ENCODE measurements around the gene RAB12. TPM values are rescaled to one million over a fixed set of nuclear protein-coding genes. Genes with fewer than 3 reads are reported as not detected.

RAB12 gene
- total RNA-seq, 1 donor from 2014 or later, result 42.1 TPM

- H3K4me3 ChIP-seq (ENCODE audit: low read depth, low read length), result no peak overlapping the region
- no peak for DNase-seq (ENCODE audit: low read depth)
- no peak for TF ChIP-seq CTCF (conservative IDR thresholded peaks at IDR 0.05; ENCODE audit: low read depth, low read length)
Measured at GRCh38 chr18:8686611-8687010, 77.4 kb downstream of the RAB12 start.

DNA sequence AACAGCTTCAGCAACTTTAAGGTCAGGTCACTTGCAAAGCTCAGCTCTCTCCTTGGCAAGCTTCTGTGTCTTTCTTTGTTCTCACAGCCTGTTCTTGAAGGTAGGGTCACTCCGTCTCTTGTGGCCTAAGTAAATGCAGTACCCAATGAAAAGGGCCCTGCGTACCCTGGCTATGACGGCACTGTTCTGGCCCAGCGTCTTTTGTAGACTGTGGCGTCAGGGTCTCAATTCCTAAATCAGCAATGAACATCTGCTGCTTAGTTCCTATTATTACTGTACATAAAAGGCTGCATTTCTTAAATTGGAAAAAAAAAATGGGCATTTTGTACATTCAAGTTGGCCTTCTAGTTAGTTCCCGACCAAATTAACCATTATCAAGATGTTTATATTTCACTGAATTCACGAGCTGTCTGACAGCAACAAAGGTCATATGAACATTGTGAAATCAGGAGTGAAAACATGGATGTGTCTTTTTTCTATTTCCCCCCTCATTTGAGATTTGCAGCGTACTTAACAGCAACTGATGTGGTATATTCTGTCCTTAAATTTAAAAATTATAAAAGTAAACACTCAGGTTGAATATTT, 79.1 kb downstream of the RAB12 start:
- H3K4me3 ChIP-seq (ENCODE audit: low read depth, low read length), result no peak overlapping the region
- no peak for DNase-seq (ENCODE audit: low read depth)
- TF ChIP-seq CTCF (conservative IDR thresholded peaks at IDR 0.05; ENCODE audit: low read depth, low read length), result no peak

GRCh38 chr18:8688816-8689215, 79.6 kb downstream of the RAB12 start:
- TF ChIP-seq CTCF (conservative IDR thresholded peaks at IDR 0.05; ENCODE audit: low read depth, low read length), result no peak
- H3K4me3 ChIP-seq (ENCODE audit: low read depth, low read length), result no peak overlapping the region
- DNase-seq (ENCODE audit: low read depth), result no peak

Other genes starting within 250 kb of the RAB12 start
- gene MTCL1, start 96.1 kb downstream of the RAB12 start, total RNA-seq, result 60.1 and 81.7 TPM in 2 replicates

Measured in epithelial cell of proximal tubule (primary cell).